NCI-H446 treated with DMSO at 0.1 percent for 48 hours (cell line): ENCODE results near the gene KCNJ12.
"Not testable (repeated sequence)": the region's sequence is repeated elsewhere in the genome, so short reads cannot be mapped to it uniquely, and the experiment has no call there.

Experiments used
- DNase-seq: peaks from one replicate; lab custom pipeline; 2025; lab: John Stamatoyannopoulos, UW

Gene KCNJ12

DNA sequence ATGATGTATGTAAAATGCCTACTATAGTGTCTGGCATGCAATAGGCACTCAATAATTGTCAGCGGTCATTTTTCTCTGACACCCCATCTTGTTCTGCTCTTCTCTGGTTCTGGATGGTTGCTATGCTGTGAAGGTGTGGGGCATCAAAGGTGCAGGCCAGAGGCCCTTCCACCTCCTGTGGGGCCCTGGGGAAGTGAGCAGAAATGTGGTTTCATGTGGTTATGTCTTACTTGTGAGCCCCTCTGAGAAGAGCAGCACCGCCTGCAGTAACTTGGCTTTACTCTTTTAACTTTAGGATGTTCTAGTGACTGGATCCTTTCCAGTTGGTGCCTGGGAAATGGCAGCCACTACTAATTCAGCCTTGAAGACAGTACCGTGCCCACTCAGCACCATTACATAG, 32.1 kb downstream of the KCNJ12 start:
- not testable (repeated sequence) for DNase-seq

DNA sequence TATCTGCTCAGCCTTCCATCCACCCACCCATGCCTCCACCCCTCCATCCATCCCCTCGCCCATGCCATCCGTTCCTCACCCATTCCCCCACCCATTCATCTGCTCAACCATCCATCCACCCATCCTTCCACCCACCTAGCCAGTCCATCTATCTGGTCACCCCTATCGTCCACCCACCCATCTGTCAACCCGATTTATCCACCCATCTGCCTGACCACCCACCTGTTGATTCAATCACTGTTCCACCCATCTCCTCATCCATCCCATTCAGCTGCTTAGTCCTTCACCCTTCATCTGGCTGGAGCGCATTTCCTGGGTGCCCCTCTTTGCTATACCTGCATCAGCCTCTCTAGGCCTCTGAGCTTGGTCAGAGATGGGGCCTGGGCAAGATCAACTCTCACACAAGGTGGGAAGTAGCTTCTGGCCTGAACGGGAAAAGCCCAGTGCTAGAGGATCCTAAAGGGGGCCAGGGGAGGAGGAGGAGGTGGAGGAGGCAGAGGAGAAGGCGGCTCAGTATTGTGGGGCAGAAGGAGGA, 32.7 kb downstream of the KCNJ12 start:
- DNase-seq = not testable (repeated sequence)

DNA sequence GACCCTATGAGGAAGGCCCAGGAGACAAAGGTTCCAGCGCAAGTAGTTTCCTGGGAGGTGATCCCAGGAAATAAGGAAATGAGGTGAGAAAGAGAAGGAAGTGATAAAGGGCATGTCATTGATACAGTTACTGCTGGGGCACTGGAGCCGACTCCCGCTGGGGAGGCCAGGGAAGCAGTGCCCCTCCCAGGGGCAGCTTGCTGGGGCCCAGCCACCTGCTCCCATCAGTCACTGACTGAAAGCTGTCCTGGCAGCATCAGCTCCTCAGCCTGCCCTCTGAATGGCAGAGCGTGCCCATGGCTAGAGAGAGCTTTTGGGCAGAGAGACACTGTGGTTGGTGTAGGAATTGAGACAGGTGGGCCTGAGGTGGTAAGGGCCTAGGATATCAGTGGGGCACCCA, 33.2 kb downstream of the KCNJ12 start:
- DNase-seq = not testable (repeated sequence)

DNA sequence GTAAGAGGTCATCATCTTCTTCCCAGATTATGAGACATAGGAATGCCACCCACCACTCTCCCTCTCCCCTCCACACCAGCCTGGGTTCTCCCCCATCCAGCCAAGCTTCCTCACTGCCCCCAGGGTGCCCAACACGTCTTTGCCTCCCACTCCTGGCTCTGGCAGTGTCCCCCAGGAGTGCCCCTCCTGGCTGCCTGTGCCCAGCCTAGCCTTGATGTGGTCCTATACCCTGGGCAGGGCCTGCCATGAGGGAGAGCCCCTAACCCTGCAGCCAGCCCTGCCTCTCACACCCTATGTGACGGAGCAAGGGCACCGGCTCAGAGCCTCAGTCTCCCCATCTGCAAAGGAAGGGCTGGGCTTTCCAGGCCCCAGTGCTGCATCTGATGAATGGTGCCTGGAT, 33.8 kb downstream of the KCNJ12 start:
- not testable (repeated sequence) for DNase-seq

DNA sequence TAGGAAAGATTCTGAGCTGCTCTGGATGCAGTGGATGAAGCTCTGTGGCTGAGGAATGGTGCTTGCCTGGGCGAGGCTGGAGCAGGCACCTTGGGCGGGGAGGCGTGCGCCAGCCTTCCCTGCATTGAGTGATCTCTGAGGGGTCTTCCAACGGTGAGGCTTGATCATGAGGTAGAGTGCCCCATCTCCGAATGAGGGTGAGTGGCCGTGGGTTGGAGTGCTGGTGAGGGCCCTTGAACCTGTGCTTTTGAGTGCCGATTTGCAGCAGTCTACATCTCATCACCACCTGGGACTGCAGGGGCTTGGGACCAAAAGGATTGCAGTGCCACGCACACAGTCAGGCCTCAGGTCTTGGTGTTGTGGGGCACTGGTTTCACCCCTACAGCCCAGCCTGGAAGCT, 34.2 kb downstream of the KCNJ12 start:
- not testable (repeated sequence) for DNase-seq

DNA sequence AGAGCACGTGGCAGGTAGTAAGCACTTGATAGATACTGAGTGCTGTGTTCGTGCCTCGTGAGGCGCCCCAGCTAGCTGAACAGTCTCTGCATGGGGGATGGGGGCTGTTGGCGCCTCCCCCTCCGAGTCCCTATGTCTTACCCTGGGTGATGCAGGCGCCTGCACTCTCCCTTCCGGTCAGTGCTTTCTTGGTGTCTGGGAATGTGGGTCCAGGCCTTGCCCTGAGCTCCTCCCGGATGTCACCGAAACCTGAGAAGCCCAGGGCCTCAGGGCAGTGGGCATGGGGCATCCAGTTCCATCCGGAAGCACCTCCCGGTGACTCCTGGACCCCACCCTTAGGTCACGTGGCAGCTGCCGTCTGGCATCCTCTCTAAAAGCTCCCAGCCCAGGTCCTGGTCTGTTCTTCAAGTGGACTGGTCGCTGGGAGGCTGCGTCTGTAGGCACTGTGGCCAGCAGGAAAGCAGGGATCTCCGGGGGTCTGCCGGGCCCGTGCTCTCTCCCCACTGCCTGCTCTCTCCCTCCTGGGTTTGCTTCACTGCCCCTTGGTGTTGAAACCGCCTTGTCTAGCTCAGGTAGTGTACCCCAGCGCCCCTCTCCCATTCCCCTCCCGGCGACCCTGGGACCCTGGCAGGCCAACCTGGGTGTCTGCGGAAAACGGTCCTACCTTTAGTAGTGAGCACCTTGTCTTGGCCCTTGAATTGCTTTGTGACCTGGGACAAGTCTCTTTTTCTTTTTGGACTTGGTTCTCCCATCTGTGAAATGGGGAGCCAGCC, 34.9 kb downstream of the KCNJ12 start:
- not testable (repeated sequence) for DNase-seq

DNA sequence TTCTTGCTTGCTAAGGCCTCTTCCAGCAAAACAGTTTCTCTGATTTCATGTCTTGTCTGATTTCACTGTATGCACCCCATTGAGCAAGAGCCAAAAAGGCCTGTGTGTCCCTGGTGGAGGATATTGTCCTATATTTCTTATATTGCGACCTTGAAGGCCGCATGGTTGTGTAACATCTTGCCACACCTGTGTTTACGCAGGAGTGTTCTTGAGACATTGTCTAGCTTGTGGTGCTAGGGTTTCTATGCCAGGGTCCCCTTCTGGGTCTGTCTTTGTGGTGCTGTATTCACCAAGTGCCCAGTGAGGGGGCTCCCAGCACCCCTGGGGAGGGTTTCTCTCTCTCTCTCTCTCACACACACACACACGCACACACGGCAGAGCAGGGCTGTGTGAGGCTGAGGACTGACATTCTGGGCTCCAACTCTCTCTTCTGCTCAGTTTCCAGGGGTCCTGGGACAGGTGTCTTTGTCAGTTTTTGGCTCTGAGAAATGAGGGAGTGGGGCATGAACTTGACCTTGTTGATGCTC, 35.6 kb downstream of the KCNJ12 start:
- DNase-seq = not testable (repeated sequence)

DNA sequence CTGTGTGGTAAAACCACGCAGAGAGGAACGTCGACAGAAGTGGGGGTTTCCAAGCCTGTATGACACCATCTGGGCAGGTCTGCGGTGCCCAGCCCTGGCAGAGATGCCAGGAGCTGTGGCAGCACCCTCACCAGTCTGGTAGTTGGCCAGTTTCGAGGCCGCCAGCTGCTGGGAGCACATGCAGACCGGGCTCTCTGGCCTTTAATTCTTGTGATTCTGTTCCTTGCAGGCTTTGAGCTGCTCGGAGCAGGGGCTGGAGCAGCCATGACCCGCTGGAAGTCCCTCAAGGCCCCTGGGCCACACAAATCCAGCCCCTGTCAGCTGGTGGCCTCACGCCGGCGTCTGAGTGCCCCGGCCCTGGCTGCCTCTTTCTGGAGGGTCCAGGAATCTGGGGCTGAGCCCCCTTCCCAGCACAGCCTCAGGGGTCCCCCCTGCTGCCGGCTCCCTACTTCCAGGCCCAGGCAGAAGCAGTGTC, 36.1 kb downstream of the KCNJ12 start:
- DNase-seq = peak; percentile 14

DNA sequence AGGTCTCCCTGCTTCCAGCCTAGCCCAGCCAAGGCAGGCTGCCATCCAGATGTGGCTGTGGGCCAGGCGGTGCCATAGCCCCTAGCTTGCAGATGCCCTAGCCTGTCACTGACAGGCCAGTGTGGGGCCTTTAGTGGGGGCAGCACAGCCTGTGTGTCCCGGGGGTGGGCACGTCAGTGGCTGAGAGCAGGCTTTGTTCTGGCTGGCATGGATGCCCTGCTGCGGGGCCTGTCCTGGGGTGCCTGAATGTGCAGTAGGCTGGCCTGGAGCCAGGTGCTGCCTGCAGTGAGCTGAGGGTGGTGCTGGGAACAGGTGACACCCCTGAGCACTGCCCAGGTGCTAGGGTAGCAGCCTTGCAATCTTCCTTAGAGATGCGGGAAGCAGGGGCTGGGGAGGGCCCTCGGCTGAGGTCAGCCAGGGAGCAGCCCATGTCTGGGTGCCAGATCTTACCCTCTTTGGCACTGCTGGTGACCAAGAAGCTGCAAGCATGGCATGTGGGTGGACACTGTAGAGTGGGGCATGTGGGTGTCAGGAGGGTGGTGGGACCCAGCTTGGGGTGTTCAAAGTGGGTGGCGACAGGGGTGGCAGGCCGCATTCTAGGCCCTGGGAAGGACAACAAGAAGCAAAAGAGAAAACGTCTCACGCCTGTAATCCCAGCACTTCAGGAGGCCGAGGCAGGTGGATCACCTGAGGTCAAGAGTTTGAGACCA, 37.6 kb downstream of the KCNJ12 start:
- DNase-seq = not testable (repeated sequence)

DNA sequence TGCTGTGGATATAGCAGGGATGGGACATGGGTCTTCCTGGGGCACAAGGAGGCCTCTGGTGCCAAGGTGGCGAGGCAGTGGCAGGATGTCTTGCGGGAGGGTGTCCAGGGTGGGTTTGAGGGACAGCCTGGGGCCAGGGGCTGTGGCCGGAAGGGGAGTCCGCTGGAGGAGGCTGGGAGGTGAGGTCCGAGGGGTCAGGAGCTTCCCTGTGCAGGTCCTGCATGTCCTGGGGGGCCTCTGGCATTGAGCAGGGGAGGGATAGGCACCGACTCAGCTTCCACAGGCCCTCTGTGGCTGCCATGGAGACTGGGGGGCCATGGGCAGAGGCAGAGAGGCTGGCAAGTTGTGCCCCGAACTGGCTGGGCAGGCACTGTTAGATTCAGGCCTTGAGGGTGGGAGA, 38.5 kb downstream of the KCNJ12 start:
- not testable (repeated sequence) for DNase-seq

DNA sequence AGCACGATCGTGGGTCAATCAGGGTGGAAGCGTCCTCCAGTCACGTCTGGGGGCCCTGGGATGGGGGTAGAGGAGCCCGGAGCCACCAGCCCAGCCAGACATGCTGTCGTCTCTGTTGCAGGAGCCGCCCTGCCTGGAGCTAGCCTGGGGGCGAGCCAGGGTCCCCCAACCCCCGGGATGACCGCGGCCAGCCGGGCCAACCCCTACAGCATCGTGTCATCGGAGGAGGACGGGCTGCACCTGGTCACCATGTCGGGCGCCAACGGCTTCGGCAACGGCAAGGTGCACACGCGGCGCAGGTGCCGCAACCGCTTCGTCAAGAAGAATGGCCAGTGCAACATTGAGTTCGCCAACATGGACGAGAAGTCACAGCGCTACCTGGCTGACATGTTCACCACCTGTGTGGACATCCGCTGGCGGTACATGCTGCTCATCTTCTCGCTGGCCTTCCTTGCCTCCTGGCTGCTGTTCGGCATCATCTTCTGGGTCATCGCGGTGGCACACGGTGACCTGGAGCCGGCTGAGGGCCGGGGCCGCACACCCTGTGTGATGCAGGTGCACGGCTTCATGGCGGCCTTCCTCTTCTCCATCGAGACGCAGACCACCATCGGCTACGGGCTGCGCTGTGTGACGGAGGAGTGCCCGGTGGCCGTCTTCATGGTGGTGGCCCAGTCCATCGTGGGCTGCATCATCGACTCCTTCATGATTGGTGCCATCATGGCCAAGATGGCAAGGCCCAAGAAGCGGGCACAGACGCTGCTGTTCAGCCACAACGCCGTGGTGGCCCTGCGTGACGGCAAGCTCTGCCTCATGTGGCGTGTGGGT, 39.2 kb downstream of the KCNJ12 start:
- not testable (repeated sequence) for DNase-seq

DNA sequence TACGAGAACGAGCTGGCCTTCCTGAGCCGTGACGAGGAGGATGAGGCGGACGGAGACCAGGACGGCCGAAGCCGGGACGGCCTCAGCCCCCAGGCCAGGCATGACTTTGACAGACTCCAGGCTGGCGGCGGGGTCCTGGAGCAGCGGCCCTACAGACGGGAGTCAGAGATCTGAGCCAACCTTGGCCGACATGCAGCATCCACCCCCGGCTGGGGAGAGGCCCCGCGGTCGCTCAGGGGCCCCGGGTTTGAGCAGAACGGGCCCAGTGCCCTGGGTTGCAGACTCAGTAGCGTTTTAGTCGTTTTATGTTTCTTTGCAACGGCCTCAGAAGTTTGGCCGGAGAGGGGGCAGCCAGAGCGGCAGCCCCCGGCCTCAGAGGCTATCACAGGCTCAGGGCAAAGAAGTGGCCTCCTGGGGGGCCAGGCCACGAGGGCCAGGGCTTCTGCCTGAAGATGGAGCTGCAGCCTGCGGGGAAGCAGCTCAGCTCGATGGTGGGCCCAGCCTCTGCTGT, 40.4 kb downstream of the KCNJ12 start:
- DNase-seq = not testable (repeated sequence)

DNA sequence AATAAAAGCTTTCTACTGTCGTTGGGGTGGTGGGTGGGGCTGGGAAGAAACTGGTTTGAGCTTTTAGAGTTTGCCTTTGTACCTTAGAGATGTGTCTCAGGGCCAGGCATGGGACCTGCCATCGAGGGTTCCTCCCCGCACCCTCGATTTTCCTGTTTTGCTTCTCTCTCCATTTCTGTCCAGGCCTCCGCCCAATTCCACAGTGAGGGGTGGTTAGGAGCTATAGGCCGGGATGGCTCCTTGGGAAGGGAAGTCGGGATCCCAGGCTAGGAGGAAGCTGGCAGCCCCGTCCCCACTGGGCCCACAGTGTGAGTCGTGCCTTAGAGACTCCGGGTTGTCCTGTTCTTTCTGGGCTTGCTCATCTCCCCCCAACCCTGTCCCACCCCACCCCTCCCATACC, 41.2 kb downstream of the KCNJ12 start:
- DNase-seq = not testable (repeated sequence)

DNA sequence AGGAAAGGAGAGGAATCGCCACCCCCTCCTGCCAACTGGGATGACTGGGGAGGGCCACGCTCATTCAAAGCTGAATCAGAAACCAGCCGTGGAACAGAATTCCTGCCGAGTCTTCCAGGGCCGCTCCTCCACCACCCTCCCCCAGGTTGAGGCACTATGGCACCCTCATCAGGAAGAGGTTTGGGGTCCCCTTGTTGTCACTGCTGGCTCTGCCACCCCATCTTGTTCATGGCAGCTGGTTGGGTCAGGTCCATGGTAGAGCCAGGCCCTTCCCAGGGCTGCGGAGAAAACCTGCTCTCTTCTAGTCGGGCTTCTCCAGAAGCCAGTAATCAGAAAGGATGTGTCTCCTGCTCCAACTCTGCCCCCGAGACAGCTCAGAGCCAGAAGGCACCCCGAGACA, 41.8 kb downstream of the KCNJ12 start:
- no peak for DNase-seq

DNA sequence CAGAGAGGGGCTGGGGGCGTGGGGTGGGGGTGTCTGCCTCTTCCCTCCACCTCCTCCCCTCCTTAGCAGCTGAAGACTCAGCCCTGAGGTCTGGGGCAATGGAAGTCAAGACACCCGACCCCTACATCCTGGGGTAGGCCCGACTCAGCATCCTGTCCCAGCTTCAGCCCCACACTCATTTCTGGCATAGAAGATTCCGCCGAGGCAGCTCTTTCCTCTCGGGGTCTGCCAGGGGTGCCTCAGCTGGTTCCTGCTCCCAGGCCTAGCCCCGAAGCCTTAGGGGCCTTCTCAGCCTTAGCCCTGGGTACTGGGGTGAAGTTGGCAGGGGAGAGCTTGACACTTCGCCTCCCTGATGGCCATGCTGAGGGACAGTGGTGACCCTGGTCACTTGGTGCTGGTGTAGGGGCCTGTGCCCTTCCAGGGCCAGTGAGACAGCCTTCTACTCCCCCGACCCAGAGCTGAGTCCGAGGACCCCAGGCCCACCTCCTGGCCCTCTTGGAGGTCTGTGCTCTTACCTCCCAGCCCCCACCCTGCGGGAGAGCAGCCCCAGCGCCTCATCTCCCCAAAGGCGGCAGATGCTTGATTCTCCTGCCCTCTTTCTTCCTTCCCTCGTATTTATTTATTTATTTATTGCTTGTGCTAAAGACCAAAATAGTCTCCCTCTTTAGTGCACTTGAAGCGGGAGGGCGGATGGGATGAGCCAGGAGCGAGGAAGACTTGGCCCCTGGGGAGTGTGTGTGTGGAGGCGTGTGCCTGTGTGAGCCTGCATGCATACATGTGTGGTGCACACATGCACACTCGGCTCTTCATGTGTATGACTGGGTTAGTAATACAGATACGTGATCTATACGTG, 42.5 kb downstream of the KCNJ12 start:
- no peak for DNase-seq

DNA sequence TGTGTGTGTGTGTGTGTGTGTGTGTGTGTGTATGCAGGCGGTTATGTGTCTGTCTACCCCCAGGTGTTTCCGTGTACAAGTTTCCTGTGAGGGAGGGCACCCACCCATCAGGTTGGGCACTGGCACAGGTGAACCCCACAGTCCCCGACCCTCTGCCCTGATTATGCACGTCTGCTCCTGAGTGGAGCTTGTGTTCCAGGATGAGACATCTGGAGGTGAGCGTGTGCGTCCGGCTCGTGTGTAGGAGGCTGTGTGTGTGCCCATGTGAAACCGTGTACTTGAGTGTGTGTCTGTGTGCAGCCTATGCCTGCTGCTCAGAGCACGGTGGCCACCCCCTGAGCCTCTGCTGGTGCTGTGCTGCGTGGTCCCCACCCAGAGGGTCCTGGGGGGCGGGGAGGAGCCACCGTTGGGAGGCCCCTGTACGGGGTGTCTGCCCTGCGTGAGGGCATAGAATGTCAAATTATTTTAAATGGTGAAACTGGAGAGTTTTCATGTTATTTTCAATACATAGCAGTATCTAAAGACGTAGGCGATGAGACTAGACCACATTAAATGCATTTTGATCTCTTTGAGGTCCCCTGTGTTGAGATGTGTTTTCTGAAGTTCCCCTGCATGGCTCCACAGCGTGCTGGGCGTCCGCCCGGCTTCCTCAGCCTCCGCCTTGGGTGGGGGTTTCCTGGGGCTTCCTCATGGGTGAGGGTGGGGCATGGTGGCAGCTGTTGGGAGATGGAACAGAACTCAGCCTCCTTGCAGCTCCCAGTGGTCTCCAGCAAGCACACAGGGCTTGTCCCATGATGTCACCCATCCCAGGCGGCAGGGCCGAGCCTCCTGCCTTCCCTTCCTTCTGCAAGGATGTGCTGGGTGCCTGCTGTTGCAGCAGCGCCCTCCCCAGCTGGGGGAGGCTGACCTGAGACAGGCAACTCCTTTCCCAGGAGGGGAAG, 43.4 kb downstream of the KCNJ12 start:
- DNase-seq = no peak

DNA sequence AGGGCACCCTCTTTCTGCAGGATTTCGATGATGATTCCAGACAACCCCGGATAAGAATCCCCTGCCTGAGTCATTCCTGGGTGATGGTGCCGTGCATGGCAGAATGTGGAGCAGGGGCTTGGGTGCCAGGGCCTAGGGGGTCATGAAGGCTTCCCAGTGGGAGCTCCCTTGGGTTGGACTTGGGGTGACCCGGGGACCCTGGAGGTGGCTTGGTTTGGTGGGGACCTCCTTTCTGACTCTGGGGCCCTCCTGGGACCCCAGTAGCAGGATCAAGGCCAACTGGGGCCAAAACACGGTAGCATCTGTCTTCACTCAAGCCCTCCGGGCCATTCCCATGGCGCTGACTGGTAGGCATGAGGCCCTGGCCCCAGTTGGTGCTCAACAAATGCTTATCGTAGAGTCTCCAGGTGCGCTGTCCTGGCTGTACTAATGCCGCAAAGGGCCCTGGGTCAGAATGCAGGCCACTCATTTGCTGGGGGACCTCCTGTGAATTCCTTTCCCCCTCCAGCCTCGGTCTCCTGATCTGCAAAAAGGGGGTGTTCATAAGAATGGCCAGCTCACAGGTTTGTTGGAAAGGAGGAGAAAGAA, 44.4 kb downstream of the KCNJ12 start:
- not testable (repeated sequence) for DNase-seq

DNA sequence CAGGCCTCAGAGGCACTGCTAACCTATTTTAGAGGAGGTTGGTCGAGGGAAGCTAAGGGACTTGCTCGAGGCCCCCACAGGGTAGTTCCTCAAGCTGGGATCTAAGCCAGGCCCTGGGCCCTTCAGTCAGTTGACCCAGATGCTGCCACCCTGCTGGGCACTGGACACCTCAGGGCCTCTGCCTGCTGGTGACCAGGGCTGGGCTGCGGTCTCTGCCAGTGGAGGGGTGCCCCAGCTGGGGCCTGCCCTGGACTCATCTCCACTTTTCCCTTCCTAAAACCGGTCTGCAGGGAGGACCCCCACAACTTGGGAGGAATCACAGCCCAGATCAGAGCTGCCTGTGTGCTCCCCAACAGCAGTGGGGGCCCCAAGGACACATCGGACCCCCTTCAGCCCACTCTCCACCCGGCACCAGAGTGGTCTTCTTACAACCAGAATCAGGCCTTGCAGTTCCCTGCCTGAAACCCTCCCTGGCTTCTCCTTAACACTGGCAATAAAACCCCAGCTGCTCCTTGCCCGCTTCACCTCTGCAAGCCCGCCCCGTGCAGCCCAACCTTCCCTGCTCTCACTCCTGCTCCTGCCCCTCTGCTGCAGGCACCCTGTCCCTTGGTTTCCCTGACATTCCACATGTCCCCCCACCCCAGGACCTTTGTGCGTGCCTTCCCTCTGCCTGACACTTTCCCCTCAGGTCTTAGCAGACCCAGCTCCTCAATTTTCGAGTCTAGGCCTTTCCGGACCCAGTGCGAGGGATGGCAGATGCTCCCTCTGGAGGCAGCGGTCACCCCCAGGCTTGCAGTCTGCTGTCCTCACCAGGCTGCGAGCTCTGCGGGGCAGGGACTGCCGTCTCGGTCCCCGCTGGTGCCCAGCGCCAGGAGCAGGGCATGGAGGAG, 45.5 kb downstream of the KCNJ12 start:
- not testable (repeated sequence) for DNase-seq
